ENCODE results near the gene LDB3. TPM values are rescaled to one million over a fixed set of nuclear protein-coding genes. Genes with fewer than 3 reads are reported as not detected.

Gene LDB3
- total and polyA plus RNA-seq, 9 of the 15 experiments (the other 6 are each of a cell fraction or from before 2014, with no cell fraction given) = 0.03 TPM; not detected in 8

- TF ChIP-seq E2F8 (IDR thresholded peaks at IDR 0.05; ENCODE audit: low read depth, partially characterized antibody) (peak; percentile 42), NFIC (IDR thresholded peaks at IDR 0.05) (peak; percentile 45), POLR2AphosphoS5 (IDR thresholded peaks at IDR 0.05; ENCODE audit: control insufficient read depth, insufficient read depth, low read depth, low read length) (peak; percentile 43; the same call in 1 of the 2 replicates), PML (IDR thresholded peaks at IDR 0.05; ENCODE audit: low read length) (no peak; the same call in none of the 2 replicates), ZNF449 (CRISPR knock-in tag; IDR thresholded peaks at IDR 0.05) (no peak), HEY1 (CRISPR knock-in tag; IDR thresholded peaks at IDR 0.05; ENCODE audit: borderline replicate concordance) (no peak), RNF219 (CRISPR knock-in tag; IDR thresholded peaks at IDR 0.05) (no peak), ZNF57 (CRISPR knock-in tag; IDR thresholded peaks at IDR 0.05) (no peak), SOX6 (IDR thresholded peaks at IDR 0.05) (no peak), TFAM (CRISPR knock-in tag; conservative IDR thresholded peaks at IDR 0.05) (no peak), CEBPG (CRISPR knock-in tag; IDR thresholded peaks at IDR 0.05) (no peak), CEBPG (tag; conservative IDR thresholded peaks at IDR 0.05 in 1 of 2, IDR thresholded peaks at IDR 0.05 in 1 of 2) (no peak), THRB (CRISPR knock-in tag; conservative IDR thresholded peaks at IDR 0.05) (no peak), BMI1 (IDR thresholded peaks at IDR 0.05; ENCODE audit: low read length) (no peak), TRIM24 (IDR thresholded peaks at IDR 0.05) (no peak), DLX4 (CRISPR knock-in tag; IDR thresholded peaks at IDR 0.05) (no peak), ZNF584 (CRISPR knock-in tag; IDR thresholded peaks at IDR 0.05; ENCODE audit: low read depth) (no peak), GTF2A2 (tag; IDR thresholded peaks at IDR 0.05) (no peak), MEIS2 (IDR thresholded peaks at IDR 0.05; ENCODE audit: partially characterized antibody) (no peak)
Measured at GRCh38 chr10:86755740-86756510, 87.6 kb downstream of the LDB3 start (continued).
